Measurements from ENCODE around the gene PDXP. TPM values are rescaled to one million over a fixed set of nuclear protein-coding genes. Genes with fewer than 3 reads are reported as not detected.

Gene PDXP
- total RNA-seq, 1 experiment from 2014 or later, result 10.9 TPM

DNA sequence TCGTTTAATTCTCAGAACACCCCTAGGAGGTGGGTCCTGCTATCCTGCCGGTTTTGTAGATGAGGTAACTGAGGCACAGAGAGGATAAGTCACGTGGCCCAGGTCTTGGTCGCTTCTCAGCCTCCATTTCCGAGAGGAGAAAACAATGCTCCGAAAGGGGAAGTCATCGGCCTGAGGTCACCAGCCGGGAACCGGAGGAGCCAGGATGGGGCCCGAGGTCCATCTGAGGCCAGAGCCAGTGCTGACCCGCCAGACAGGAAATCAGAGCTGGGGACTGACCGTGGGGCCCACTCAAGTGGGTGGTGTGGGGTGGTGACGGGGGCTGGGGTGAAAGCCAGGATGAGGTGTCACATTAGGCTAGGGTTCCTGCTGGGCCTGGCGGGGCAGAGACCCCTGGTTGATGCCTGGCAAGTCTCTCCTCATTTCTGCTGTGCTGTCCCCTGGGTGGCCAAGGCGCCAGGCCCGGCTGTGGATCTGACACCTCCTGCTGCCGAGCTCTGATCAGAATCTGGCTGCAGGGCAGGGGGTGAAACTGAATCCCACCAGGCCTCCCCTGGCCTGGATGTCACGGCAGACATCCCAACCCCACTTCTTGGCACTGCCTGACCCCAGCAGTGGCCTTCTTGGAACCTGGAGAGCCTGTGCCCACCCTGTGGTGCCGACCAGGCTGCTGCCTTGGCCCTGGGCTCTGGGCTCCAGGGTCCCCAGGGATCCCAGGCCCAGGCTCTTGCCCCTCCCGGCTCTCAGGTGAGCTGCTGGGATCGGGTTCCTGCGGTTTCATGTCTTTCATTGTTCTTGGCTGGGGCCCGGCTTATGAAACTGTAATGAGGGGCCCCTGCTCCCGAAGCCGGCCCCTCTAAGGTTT is 50.3 kb downstream of the PDXP start:
- no peaks in the 10 kb centered on the region for H3K9me3 ChIP-seq (ENCODE audit: insufficient read depth, low read depth)
- H3K79me2 ChIP-seq (ENCODE audit: low read depth), result no peaks in the 10 kb centered on the region
- intact Hi-C loops (cut with micrococcal nuclease; ENCODE audit: unreplicated experiment), result no loop called here
- H3K27ac ChIP-seq, result no peak overlapping the region
- H3K4me1 ChIP-seq (replicated peaks; ENCODE audit: insufficient read depth), result peaks cover 21% of the 10 kb centered on the region
- ChIA-PET POLR2A (ENCODE audit: unreplicated experiment) (no interaction called here), CTCF (no interaction called here)
- H3K4me3 ChIP-seq, result no peak overlapping the region
- BruUV-seq (replicated peaks), result no TSS peak
- no peaks in the 10 kb centered on the region for H3K27me3 ChIP-seq (ENCODE audit: insufficient read depth, low read depth)
- H2AFZ ChIP-seq, result no peak overlapping the region
- H3K9me2 ChIP-seq (ENCODE audit: insufficient read depth), result no peaks in the 10 kb centered on the region
- peaks cover 15% of the 10 kb centered on the region; the same call in 1 of the 2 replicates for H3F3A ChIP-seq (ENCODE audit: insufficient read depth, low read depth)
- no peak for DNase-seq
- TF ChIP-seq, protein P1, sequence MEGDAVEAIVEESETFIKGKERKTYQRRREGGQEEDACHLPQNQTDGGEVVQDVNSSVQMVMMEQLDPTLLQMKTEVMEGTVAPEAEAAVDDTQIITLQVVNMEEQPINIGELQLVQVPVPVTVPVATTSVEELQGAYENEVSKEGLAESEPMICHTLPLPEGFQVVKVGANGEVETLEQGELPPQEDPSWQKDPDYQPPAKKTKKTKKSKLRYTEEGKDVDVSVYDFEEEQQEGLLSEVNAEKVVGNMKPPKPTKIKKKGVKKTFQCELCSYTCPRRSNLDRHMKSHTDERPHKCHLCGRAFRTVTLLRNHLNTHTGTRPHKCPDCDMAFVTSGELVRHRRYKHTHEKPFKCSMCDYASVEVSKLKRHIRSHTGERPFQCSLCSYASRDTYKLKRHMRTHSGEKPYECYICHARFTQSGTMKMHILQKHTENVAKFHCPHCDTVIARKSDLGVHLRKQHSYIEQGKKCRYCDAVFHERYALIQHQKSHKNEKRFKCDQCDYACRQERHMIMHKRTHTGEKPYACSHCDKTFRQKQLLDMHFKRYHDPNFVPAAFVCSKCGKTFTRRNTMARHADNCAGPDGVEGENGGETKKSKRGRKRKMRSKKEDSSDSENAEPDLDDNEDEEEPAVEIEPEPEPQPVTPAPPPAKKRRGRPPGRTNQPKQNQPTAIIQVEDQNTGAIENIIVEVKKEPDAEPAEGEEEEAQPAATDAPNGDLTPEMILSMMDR (conservative IDR thresholded peaks at IDR 0.05), result no peak
- no peak for TF ChIP-seq EZH2 (IDR thresholded peaks at IDR 0.05; ENCODE audit: low read depth)
- no peaks in the 10 kb centered on the region for H4K20me1 ChIP-seq (ENCODE audit: insufficient read depth)
- H3K36me3 ChIP-seq (ENCODE audit: low read depth), result no peaks in the 10 kb centered on the region
- H3K4me2 ChIP-seq, result no peak overlapping the region

DNA sequence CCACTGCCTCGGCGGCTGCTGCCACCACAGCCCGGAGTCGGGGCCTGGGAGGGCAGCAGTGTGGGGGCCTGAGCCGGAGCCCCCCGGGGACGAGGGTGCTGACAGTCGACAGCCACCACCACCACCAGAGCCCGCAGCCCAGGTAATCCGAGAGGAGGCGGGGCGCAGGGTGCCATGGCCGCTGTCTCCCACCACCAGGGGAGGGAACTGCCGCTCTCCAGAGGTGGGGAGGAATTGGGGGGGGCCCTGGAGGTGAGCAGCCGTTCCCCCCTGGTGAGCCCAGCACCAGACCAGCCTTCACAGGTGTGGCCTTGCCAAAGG is 50.9 kb downstream of the PDXP start:
- H3K27me3 ChIP-seq (ENCODE audit: insufficient read depth, low read depth), result no peaks in the 10 kb centered on the region
- H3F3A ChIP-seq (ENCODE audit: insufficient read depth, low read depth), result peaks cover 15% of the 10 kb centered on the region; the same call in 1 of the 2 replicates
- no peaks in the 10 kb centered on the region for H3K9me3 ChIP-seq (ENCODE audit: insufficient read depth, low read depth)
- no peaks in the 10 kb centered on the region for H3K36me3 ChIP-seq (ENCODE audit: low read depth)
- H4K20me1 ChIP-seq (ENCODE audit: insufficient read depth), result no peaks in the 10 kb centered on the region
- H3K4me2 ChIP-seq, result no peak overlapping the region
- peaks cover 21% of the 10 kb centered on the region for H3K4me1 ChIP-seq (replicated peaks; ENCODE audit: insufficient read depth)
- intact Hi-C loops (cut with micrococcal nuclease; ENCODE audit: unreplicated experiment), result no loop called here
- DNase-seq, result no peak
- ChIA-PET CTCF (no interaction called here), POLR2A (ENCODE audit: unreplicated experiment) (no interaction called here)
- no peak overlapping the region for H2AFZ ChIP-seq
- BruUV-seq (replicated peaks), result no TSS peak
- H3K79me2 ChIP-seq (ENCODE audit: low read depth), result no peaks in the 10 kb centered on the region
- H3K4me3 ChIP-seq, result no peak overlapping the region
- H3K9me2 ChIP-seq (ENCODE audit: insufficient read depth), result no peaks in the 10 kb centered on the region
- TF ChIP-seq, protein P1 (conservative IDR thresholded peaks at IDR 0.05), result no peak
- no peak for TF ChIP-seq EZH2 (IDR thresholded peaks at IDR 0.05; ENCODE audit: low read depth)
- no peak overlapping the region for H3K27ac ChIP-seq

DNA sequence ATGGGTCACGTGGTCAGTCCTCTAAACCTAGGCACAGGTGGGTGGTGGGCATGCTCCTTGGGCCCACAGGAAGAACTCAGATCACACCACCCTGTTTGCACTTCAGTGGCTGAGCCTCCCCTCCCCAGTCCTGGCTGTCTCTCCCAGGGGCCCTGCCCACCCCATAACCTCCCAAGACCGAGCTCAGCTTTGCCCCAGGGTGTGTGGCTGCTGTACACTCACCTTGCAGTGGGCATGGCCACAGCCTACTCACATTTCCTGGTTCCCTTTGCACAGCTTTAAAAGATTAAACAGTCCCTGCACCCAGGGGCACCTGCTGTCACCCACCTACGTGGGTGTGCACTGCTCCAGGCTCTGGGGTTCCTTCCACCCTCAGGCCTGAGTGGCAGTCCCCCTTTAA is 52.2 kb downstream of the PDXP start:
- BruUV-seq (replicated peaks), result TSS peak; percentile 100
- Histone ChIP-seq H3K9me3 (ENCODE audit: insufficient read depth, low read depth) (no peaks in the 10 kb centered on the region), H3K4me1 (replicated peaks; ENCODE audit: insufficient read depth) (peaks cover 21% of the 10 kb centered on the region), H3K27me3 (ENCODE audit: insufficient read depth, low read depth) (no peaks in the 10 kb centered on the region), H3K27ac (peak overlapping the region; percentile 38), H3K9me2 (ENCODE audit: insufficient read depth) (no peaks in the 10 kb centered on the region), H4K20me1 (ENCODE audit: insufficient read depth) (no peaks in the 10 kb centered on the region), H3K79me2 (ENCODE audit: low read depth) (no peaks in the 10 kb centered on the region), H3K36me3 (ENCODE audit: low read depth) (no peaks in the 10 kb centered on the region), H3F3A (ENCODE audit: insufficient read depth, low read depth) (peaks cover 21% of the 10 kb centered on the region), H3K4me3 (no peak overlapping the region; the same call in 1 of the 2 replicates), H3K4me2 (peak overlapping the region; percentile 71), H2AFZ (no peak overlapping the region)
- ChIA-PET POLR2A (ENCODE audit: unreplicated experiment) (interaction anchor here (0.5 to 0.7 kb wide), 3 partner anchors 43 to 493 kb away, joined by 3 to 11 read pairs (median 5); no protein-coding TSS in a partner anchor), CTCF (no interaction called here)
- intact Hi-C loops (cut with micrococcal nuclease; ENCODE audit: unreplicated experiment), result no loop called here
- TF ChIP-seq, protein P1 (conservative IDR thresholded peaks at IDR 0.05), result no peak
- no peak for TF ChIP-seq EZH2 (IDR thresholded peaks at IDR 0.05; ENCODE audit: low read depth)
- peak; percentile 58 to 79 for DNase-seq

All from PC-9 (cell line).